Immature natural killer cell (primary cell): ENCODE data around the gene SOWAHB. TPM values are rescaled to one million over a fixed set of nuclear protein-coding genes. Genes with fewer than 3 reads are reported as not detected.

Experiments
- DNase-seq, 3 donors: peaks; one replicate each; pipeline ENCODE4 v3.0.0; 2022; ENCODE audit warnings: mixed read lengths in 1 of 3
- H3K27ac Mint-ChIP-seq, 6 donors: one replicate each; pipeline ENCODE4 v1.8.0; 2020; ENCODE audit warnings: mixed read lengths in 6 of 6, mild to moderate bottlenecking in 5 of 6, inconsistent platforms in 4 of 6, moderate library complexity in 3 of 6
- H3K27me3 Mint-ChIP-seq, 3 donors: one replicate each; pipeline ENCODE4 v1.8.0; 2020 to 2021; ENCODE audit warnings: low read depth in 3 of 3, mild to moderate bottlenecking in 3 of 3, mixed read lengths in 3 of 3, moderate library complexity in 3 of 3, inconsistent platforms in 1 of 3
- H3K36me3 Mint-ChIP-seq, 3 donors: one replicate each; pipeline ENCODE4 v1.8.0; 2020; ENCODE audit warnings: mixed read lengths in 3 of 3, inconsistent platforms in 2 of 3, mild to moderate bottlenecking in 2 of 3
- H3K4me1 Mint-ChIP-seq, 2 donors: one replicate each; pipeline ENCODE4 v1.8.0; 2020; ENCODE audit warnings: inconsistent platforms in 2 of 2, mild to moderate bottlenecking in 2 of 2, mixed read lengths in 2 of 2, moderate library complexity in 1 of 2
- H3K4me3 Mint-ChIP-seq, 5 donors: one replicate each; pipeline ENCODE4 v1.8.0; 2020; ENCODE audit warnings: mild to moderate bottlenecking in 5 of 5, mixed read lengths in 5 of 5, inconsistent platforms in 3 of 5, moderate library complexity in 3 of 5
- H3K9me3 Mint-ChIP-seq, 6 donors: one replicate each; pipeline ENCODE4 v1.8.0; 2020; ENCODE audit warnings: mild to moderate bottlenecking in 6 of 6, mixed read lengths in 6 of 6, inconsistent platforms in 4 of 6, moderate library complexity in 3 of 6
- polyA plus RNA-seq, 3 donors: library from polyadenylated mRNA; unstranded; fragments of 300-500 nt; fragmentation: Illumina TruSeq; gene quantifications; one replicate each; pipeline ENCODE4 v1.2.3, GENCODE V29; 2021

Gene SOWAHB
- polyA plus RNA-seq, 3 donors from 2014 or later = not detected

DNA sequence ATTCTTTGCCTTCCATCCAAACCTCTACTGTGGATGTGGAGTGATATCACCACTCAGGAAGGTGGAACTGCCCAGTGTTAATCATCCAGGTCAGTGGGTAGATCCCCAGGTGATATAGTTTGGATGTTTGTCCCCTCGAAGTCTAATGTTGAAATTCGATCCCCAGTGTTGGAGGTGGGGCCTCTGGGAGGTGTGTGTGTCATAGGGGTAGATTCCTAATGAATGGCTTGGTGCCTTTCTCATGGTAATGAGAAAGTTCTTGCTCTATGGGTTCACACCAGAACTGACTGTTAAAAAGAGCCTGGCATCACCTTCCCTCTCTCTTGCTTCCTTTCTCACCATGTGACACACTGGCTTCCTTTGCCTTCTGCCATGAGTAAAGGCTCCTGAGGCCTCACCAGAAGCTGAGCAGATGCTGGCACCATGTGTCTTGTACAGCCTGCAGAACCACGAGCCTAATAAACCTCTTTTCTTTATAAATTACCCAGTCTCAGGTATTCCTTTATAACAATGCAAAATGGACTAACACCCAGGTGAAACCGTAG is 6.8 kb upstream of the SOWAHB start:
- no peak overlapping the region for H3K27ac Mint-ChIP-seq
- no peaks in the 10 kb centered on the region for H3K36me3 Mint-ChIP-seq
- DNase-seq = no peak
- no peak overlapping the region for H3K4me3 Mint-ChIP-seq
- H3K4me1 Mint-ChIP-seq = no peaks in the 10 kb centered on the region
- peaks cover 0 to 2% (median under 1%) of the 10 kb centered on the region in 6 donors for H3K9me3 Mint-ChIP-seq
- H3K27me3 Mint-ChIP-seq = peaks cover 0 to 10% (median 4%) of the 10 kb centered on the region in 3 donors

DNA sequence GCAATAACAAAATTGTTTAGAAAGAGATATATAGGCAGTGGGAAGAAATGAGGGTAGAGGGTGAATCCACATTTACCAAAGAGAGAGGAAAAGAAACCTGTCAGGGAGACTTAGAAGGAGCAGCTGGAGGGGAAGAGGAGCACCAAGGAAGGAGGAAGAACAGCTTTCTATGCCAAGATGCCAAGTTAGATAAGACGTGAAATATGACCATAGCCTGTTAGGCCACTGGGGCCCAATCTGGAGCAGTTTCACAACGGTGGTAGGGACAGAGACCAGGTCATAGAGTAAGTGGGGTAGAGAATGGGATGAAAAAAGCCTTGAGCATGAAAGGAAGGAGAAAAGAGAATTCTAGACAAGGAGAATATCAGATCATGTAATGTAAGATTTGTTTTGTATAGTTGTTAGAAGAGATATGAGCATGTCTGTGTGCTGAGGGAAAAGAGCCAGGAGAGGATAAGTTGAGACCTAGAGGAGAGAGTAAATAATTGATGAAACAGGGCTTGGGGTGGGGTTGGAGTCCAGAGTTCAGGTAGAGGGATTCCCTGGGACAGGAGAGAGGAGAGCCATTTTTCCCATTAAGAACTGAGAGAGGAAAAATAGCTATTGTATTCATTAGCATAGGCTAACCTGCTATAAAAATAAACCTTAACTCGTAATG is 4.4 kb upstream of the SOWAHB start:
- Mint-ChIP-seq H3K4me1 (peaks cover 11 to 13% of the 10 kb centered on the region in 2 donors), H3K36me3 (no peaks in the 10 kb centered on the region), H3K4me3 (no peak overlapping the region), H3K9me3 (peaks cover 0 to 2% (median 0%) of the 10 kb centered on the region in 6 donors), H3K27me3 (peaks cover 4 to 9% (median 7%) of the 10 kb centered on the region in 3 donors), H3K27ac (no peak overlapping the region)
- DNase-seq = no peak

DNA sequence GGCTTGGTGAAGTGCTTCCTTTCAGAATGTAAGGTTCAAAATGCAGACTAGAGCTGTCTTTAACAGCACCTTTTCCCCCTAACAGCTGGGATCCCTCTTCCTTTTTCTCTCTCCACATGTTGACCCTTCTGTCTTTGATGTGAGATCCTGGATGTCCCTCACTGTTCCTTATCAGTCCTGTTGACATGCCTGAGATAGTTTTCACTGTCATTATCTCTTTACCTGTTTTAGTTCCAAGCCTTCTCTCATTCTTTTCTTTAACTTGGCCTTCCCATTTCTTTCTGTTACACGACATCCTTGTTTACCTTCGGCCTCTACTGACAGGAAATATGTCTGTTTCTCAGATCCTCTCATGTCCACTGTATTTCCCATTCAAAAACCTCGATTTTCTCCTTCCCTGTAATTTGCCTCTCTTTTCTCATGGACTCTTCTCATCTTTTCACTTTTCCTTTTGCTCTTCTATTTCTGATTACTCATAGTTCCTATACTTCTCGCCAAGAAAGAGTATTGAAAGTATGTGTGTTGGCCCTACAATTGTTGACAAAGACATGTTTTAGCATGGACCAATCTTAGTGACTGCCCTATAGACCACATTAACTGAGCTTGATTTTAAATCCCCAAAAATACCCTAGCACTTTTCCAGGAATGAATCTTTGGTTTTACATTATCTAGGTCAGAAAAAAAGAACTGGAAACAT is 1.2 kb upstream of the SOWAHB start:
- Mint-ChIP-seq H3K27ac (no peak overlapping the region), H3K4me1 (peaks cover 11 to 13% of the 10 kb centered on the region in 2 donors), H3K36me3 (no peaks in the 10 kb centered on the region), H3K4me3 (peak overlapping the region; percentile 14 to 61 (median 58)), H3K27me3 (peaks cover 4 to 11% (median 9%) of the 10 kb centered on the region in 3 donors), H3K9me3 (peaks cover 0 to 1% (median 0%) of the 10 kb centered on the region in 6 donors)
- no peak for DNase-seq

DNA sequence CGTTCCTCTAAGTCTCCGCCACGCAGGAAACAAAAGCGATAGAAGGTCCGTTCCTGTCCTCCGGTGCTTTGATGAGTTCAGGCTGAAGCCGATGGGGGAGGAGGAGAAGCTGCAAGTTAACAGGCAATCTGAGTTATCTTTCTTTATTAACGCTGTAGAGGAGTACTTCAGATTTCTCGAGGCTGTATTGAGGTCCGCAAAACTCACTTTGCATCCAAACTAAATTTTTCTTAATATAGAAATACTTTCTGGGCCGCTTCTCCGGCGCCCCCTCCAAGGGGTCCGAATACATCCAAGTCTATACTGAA is 395 bp upstream of the SOWAHB start:
- Mint-ChIP-seq H3K9me3 (peaks cover 0 to 1% (median 0%) of the 10 kb centered on the region in 6 donors), H3K4me3 (peak overlapping the region; percentile 14 to 61 (median 58)), H3K36me3 (no peaks in the 10 kb centered on the region), H3K27me3 (peaks cover 4 to 11% (median 10%) of the 10 kb centered on the region in 3 donors), H3K27ac (no peak overlapping the region), H3K4me1 (peaks cover 11 to 13% of the 10 kb centered on the region in 2 donors)
- no peak for DNase-seq

DNA sequence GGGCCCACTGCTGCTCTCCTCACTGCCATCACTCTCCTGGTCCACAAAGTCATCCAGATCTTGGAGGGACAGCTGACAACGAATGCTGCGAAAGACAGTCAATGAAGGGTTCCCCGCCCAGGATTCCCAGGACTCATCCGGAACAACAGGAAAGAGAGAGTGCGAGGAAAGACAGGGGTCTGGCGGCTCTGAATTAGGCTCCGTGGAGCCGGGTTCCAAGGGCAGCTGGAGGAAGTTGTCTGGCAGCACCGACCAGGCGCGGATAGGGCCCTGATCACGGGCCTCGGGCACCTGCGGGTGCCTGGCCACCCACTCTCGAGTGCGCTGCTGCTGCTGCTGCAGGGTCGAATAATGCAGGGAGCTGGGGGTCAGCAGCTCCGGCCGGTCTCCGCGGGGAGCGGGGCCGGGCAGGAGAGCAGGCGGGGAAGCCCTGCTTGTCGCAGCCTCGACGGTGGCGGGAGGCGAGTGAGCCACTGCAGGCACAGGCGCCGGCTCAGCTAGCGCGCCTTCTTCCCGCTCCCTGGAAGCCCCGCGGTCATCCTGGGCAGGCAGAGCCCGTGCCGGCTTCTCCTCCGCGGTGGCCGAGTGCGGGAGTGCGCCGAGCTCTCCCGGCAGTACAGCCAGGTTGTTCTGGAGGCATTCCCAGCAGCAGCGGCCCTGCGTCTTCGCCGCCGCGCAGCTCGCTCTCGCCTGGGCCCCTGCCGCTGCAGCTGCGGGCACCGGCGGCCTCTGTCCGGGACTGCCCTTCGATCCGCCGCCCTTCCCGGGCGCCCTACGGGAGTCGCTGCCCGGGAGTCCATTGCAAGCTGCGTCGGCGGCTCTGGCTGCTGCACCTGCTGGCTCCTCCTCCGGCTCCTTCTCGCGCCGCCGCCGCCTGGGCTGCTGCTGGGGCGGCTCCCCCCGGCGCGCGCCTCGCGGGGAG is 1.1 kb downstream of the SOWAHB start:
- peaks cover 0 to 1% (median 0%) of the 10 kb centered on the region in 6 donors for H3K9me3 Mint-ChIP-seq
- DNase-seq = no peak
- H3K27me3 Mint-ChIP-seq = peaks cover 8 to 11% (median 10%) of the 10 kb centered on the region in 3 donors
- no peak overlapping the region for H3K27ac Mint-ChIP-seq
- no peaks in the 10 kb centered on the region for H3K36me3 Mint-ChIP-seq
- peaks cover 11 to 13% of the 10 kb centered on the region in 2 donors for H3K4me1 Mint-ChIP-seq
- peak overlapping the region in 4 of 5 donors; percentile 22 to 45 (median 34) for H3K4me3 Mint-ChIP-seq

DNA sequence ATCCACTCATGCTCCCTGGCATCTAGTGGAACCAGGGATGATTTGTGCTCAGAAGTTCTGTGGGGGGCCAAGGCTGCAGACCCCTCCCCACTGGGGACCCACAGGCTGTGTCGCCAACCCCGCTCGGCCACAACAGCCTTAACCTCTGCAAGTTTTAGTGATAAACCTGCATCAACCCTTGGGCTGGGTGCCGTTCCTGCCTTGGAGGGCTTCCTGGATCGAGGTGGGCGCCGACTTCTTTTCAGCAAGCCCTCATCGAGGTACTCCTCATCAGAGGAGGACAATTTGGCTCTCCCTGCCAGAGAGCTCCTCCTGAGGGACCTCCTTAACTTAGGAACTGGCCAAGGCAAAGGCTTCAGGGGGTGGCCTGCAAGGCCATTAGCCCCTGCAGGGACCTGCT is 1.9 kb downstream of the SOWAHB start:
- Mint-ChIP-seq H3K4me3 (no peak overlapping the region), H3K27ac (no peak overlapping the region), H3K36me3 (no peaks in the 10 kb centered on the region), H3K27me3 (peaks cover 10 to 12% (median 11%) of the 10 kb centered on the region in 3 donors), H3K9me3 (peaks cover 0 to 1% (median 0%) of the 10 kb centered on the region in 6 donors), H3K4me1 (peaks cover 11 to 13% of the 10 kb centered on the region in 2 donors)
- DNase-seq = no peak

DNA sequence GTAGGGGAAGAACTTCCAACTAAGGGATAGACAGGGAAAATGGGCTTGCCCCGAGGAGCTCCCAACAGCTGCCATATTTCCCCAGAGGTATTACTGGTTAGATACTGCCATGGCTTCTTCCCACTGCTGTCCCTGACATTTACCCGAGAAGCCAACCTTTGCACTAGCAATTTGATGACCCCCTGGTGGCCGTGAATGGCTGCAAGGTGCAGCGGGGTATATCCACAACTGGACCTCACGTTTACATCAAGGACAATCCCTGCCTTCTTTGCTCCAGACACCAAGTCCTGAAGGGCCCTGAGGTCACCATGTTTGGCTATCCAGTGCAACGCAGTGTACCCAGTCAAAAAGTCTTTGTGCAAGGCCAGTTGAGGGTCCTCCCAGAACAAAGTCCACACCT is 2.3 kb downstream of the SOWAHB start:
- no peak overlapping the region for H3K27ac Mint-ChIP-seq
- H3K27me3 Mint-ChIP-seq = peaks cover 10 to 14% (median 11%) of the 10 kb centered on the region in 3 donors
- H3K9me3 Mint-ChIP-seq = peaks cover 0 to 1% (median 0%) of the 10 kb centered on the region in 6 donors
- no peak overlapping the region for H3K4me3 Mint-ChIP-seq
- peaks cover 11 to 13% of the 10 kb centered on the region in 2 donors for H3K4me1 Mint-ChIP-seq
- DNase-seq = no peak
- H3K36me3 Mint-ChIP-seq = no peaks in the 10 kb centered on the region

GRCh38 chr4:76894537-76895255 is 3.2 kb downstream of the SOWAHB start:
- Mint-ChIP-seq H3K36me3 (no peaks in the 10 kb centered on the region), H3K4me1 (peaks cover 11 to 13% of the 10 kb centered on the region in 2 donors), H3K27ac (no peak overlapping the region), H3K9me3 (no peaks in the 10 kb centered on the region), H3K4me3 (no peak overlapping the region), H3K27me3 (peaks cover 6 to 11% (median 11%) of the 10 kb centered on the region in 3 donors)
- DNase-seq = no peak

DNA sequence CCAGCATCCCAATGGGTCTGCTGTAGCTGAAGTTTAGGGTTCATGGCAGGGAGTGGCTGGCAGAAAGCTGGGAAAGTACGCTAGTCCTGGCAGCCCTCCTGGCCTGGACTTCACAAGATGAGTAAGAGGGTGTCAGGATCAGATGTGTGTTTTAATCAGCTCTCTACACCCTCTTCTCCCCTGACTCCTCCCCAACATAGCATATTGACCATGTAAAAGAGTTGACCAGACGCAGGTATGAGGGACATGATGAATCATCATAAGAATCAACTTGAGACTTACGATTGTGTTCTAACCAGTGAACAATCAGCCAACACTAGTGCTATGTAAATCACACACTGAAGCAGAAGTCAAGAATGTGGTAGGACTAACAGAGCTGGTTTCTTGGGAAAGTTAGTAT is 5.3 kb downstream of the SOWAHB start:
- Mint-ChIP-seq H3K4me1 (no peaks in the 10 kb centered on the region), H3K36me3 (no peaks in the 10 kb centered on the region), H3K27me3 (peaks cover 2 to 6% (median 6%) of the 10 kb centered on the region in 3 donors), H3K9me3 (no peaks in the 10 kb centered on the region), H3K27ac (no peak overlapping the region), H3K4me3 (no peak overlapping the region)
- DNase-seq = no peak

DNA sequence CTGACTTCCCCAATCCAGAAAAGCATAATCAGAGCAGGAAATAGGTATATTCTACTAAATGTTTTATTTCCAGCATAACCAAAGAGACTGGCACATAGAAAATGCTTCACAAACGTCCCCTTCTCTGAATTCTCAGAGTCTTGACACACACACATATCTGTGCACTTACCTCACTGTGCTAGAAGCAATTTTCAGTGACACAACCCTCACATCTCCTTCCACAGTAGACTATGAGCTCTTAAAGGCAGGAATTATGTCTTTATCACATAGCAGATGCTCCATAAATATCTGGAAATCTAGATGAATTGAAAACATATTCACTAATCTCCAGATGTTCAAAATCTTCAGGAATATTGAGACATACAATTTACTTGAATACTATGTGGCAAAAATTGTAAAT is 5.9 kb downstream of the SOWAHB start:
- Mint-ChIP-seq H3K27me3 (peaks cover 2 to 6% (median 6%) of the 10 kb centered on the region in 3 donors), H3K4me3 (no peak overlapping the region), H3K4me1 (no peaks in the 10 kb centered on the region), H3K9me3 (no peaks in the 10 kb centered on the region), H3K27ac (no peak overlapping the region), H3K36me3 (no peaks in the 10 kb centered on the region)
- DNase-seq = no peak

- H3K9me3 Mint-ChIP-seq = no peaks in the 10 kb centered on the region
- H3K4me1 Mint-ChIP-seq = no peaks in the 10 kb centered on the region
- peaks cover 0 to 10% (median 3%) of the 10 kb centered on the region in 3 donors for H3K27me3 Mint-ChIP-seq
- no peak for DNase-seq
- H3K27ac Mint-ChIP-seq = no peak overlapping the region
- no peak overlapping the region for H3K4me3 Mint-ChIP-seq
- no peaks in the 10 kb centered on the region for H3K36me3 Mint-ChIP-seq
These were observed 11.0 kb downstream of the SOWAHB start for GRCh38 chr4:76886848-76887441.

GRCh38 chr4:76886214-76886613 is 11.7 kb downstream of the SOWAHB start:
- Mint-ChIP-seq H3K27ac (no peak overlapping the region), H3K36me3 (no peaks in the 10 kb centered on the region), H3K4me1 (no peaks in the 10 kb centered on the region), H3K27me3 (peaks cover 0 to 10% (median 0%) of the 10 kb centered on the region in 3 donors), H3K4me3 (no peak overlapping the region), H3K9me3 (no peaks in the 10 kb centered on the region)
- no peak for DNase-seq

DNA sequence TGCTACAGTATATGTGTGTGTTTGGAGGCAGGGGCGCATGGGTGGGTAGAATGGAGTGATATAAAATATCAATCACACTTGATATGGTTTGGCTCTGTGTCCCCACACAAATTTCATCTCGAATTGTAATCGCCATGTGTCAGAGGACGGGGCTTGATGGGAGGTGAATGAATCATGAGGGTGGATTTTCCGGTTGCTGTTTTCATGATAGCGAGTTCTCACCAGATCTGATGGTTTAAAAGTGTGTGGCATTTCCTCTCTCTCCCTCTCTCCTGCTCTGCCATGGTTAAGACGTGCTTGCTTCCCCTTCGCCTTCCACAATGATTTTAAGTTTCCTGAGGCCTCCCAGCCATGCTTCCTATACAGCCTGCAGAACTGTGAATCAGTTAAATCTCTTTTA is 14.8 kb downstream of the SOWAHB start:
- Mint-ChIP-seq H3K4me1 (no peaks in the 10 kb centered on the region), H3K36me3 (no peaks in the 10 kb centered on the region), H3K27ac (no peak overlapping the region), H3K4me3 (no peak overlapping the region), H3K27me3 (peaks cover 0 to 9% (median 0%) of the 10 kb centered on the region in 3 donors), H3K9me3 (peaks cover 0 to 2% (median 0%) of the 10 kb centered on the region in 6 donors)
- DNase-seq = no peak
